ENCODE measurements around the gene ZSCAN26. TPM values are rescaled to one million over a fixed set of nuclear protein-coding genes. Genes with fewer than 3 reads are reported as not detected.

The ZSCAN26 gene
- total RNA-seq, 1 experiment from 2014 or later = 9.0 TPM

GRCh38 chr6:28266563-28266961 lies 381 bp upstream of the ZSCAN26 start:
- Histone ChIP-seq H2BK5ac (ENCODE audit: insufficient read length, low read length) (no peak overlapping the region), H3K27me3 (ENCODE audit: insufficient read depth, low read length) (no peaks in the 10 kb centered on the region), H4K5ac (ENCODE audit: insufficient read length, low read depth, low read length) (no peak overlapping the region), H3K9me3 (ENCODE audit: control insufficient read depth, low read depth, low read length) (no peaks in the 10 kb centered on the region), H2AK5ac (ENCODE audit: insufficient read length, low read length) (no peak overlapping the region), H2BK15ac (ENCODE audit: low read depth, low read length) (no peak overlapping the region), H2BK120ac (ENCODE audit: low read depth, low read length, poor library complexity, severe bottlenecking) (no peak overlapping the region), H3K56ac (ENCODE audit: insufficient read length, low read depth, low read length) (no peak overlapping the region), H2BK12ac (ENCODE audit: insufficient read length, low read depth, low read length) (no peak overlapping the region), H3K27ac (ENCODE audit: insufficient read length, low read depth, low read length) (peak overlapping the region; percentile 48), H3T11ph (ENCODE audit: low read length) (no peak overlapping the region), H3K9ac (ENCODE audit: extremely low read depth, insufficient read length, low read length) (peak overlapping the region; percentile 54), H2AFZ (ENCODE audit: low read length) (peak overlapping the region; percentile 84), H4K20me1 (ENCODE audit: control insufficient read depth, insufficient read depth, insufficient read length) (no peaks in the 10 kb centered on the region), H3K23me2 (ENCODE audit: insufficient read length, low read depth, low read length, poor library complexity, severe bottlenecking) (peaks cover 4% of the 10 kb centered on the region), H2BK20ac (ENCODE audit: low read depth, low read length, poor library complexity, severe bottlenecking) (no peak overlapping the region), H3K18ac (ENCODE audit: insufficient read length, low read depth, low read length) (no peak overlapping the region), H3K4me1 (ENCODE audit: insufficient read depth, low read length) (no peaks in the 10 kb centered on the region), H4K8ac (replicated peaks; ENCODE audit: insufficient read length, low read depth, low read length) (no peak overlapping the region), H3K4me2 (ENCODE audit: insufficient read depth, insufficient read length, low read length) (peak overlapping the region; percentile 66), H3K4ac (ENCODE audit: low read depth, low read length) (no peak overlapping the region), H3K79me1 (ENCODE audit: insufficient read depth, low read depth, low read length, poor library complexity, severe bottlenecking) (no peaks in the 10 kb centered on the region), H4K91ac (ENCODE audit: insufficient read length, low read depth, low read length) (no peak overlapping the region), H3K79me2 (ENCODE audit: insufficient read depth, low read length) (no peaks in the 10 kb centered on the region; the same call in 1 of the 2 replicates), H3K23ac (ENCODE audit: insufficient read length, low read depth, low read length) (no peak overlapping the region), H3K14ac (ENCODE audit: insufficient read depth, low read length) (no peak overlapping the region)
- peaks cover 6% of the 10 kb centered on the region for H3K27me3 Mint-ChIP-seq (ENCODE audit: low read depth)
- H3K4me3 Mint-ChIP-seq = no peak overlapping the region
- TF ChIP-seq CTCF (conservative IDR thresholded peaks at IDR 0.05) = no peak
- no peaks in the 10 kb centered on the region for H3K36me3 Mint-ChIP-seq (ENCODE audit: insufficient read depth in 1 of 3, low read depth in 3 of 3)
- H3K27ac Mint-ChIP-seq = no peak overlapping the region
- no peaks in the 10 kb centered on the region for H3K9me3 Mint-ChIP-seq
- H3K4me1 Mint-ChIP-seq = peaks cover 0 to 3% of the 10 kb centered on the region in 2 experiments; a peak in 2 of 4 replicates
- no peak for DNase-seq
- WGBS (ENCODE audit: extremely low coverage, insufficient read length, low lambda C conversion rate) = no CpG with 5 or more reads among the region's 5 CpGs
